ENCODE results near the gene PSD2.
"Not testable (repeated sequence)": the region's sequence is repeated elsewhere in the genome, so short reads cannot be mapped to it uniquely, and the experiment has no call there.

Gene PSD2

DNA sequence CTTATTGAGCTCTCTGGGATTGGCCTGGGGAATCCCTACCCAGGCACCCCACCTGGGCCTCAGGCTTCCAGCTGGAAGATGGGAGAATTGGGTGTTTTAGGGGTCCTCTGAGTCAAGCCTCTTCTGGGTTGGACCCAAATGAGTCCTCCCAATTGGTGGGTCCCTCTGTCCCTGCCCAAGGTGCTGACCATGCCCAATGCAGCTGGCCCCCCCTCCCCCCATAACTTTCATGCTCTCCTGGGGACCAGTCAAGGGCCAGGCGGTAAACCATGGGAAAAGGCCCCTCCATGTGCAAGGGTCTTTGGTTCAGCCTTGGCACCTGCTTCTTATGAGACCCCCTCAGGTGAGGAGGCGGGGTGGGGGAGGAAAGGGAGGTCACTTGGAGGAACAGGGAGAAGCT lies 3.4 kb upstream of the PSD2 start:
- no peak for DNase-seq

DNA sequence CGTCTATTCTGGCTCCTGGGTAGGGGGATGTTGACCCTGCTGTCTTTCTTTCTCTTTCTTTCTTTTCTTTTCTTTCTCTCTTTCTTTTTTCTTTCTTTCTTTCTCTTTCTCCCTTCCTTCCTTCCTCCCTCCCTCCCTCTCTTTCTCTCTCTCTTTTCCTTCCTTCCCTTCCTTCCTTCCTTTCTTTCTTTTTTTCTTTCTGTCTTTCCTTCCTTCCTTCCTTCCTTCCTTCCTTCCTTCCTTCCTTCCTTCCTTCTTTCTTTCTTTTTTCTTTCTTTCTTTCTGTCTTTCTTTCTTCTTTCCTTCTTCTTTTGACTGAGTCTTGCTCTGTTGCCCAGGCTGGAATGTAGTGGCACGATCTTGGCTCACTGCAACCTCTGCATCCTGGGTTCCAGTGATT lies 3.0 kb upstream of the PSD2 start:
- not testable (repeated sequence) for DNase-seq

DNA sequence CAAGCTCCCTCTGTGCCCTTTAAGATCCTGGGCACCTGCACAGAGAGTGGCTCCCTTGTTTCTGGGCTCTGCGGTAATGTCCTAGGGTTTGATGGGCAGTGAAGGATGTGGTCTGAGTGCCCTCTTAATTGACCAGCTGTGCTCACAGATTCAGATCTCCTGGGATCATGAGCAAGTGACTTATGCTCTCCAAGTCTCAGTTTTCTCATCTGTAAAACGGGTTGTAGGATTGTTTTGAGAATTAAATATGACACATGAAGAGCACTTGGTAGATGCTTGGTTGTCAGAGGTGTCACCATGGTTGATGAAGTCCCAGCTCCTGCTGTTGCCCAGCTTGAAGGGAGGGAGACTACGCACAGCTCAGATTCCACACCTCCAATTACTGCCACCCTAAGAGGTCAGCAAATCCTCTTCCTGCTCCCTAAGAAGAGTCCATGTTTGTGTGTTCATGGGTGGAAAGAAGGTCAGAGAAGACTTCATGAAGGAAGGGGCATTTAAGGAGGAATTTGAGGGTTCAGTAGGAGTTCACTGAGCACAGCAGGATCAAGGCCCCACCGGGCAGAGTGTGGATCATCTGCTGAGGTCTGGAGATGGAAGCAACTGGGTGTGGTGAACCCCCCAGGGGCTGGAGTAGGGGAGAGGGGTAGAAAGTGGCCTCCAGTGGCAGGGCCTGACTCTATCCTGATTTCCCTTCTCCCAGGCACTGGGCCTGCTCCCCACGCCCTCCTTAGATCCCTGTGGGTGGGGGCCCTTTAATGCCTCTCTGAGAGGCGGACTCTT lies 1.4 kb upstream of the PSD2 start:
- DNase-seq, result no peak

DNA sequence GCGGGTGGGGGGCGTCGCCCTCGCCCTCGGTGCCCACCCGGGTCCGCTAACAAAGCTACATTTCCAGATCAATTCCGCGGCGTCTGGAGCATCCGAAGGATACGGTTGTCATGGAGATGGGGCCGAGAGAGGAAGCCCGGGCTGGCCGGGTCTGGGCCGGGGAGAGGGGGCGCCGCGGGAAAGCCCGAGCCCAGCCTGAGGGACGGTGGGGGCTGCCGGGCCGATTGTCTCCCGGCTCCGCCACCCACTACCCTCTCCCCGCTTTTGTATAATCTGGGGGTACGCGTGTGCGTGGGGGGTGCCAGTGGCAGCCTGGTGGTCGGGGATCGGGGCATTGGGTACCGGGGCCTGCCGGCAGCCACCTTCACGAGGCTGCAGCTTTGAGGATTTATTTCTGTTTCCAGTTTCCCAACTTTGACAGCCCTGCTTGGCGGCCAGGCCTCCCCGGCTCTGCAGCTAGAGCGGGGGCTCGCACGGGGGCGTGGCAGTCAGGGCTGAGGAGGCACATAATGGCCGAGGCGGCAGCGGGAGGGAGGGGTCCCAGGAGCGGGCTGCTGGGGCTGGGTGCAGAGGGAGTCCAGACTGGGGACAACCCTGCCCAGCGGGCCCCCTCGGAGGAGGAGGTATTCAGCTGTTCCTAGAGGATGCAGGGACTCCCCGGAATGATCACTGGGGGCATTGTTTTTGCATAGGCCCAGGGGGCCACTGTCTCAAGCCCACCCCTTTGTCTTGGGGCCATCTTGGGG lies 626 bp downstream of the PSD2 start:
- no peak for DNase-seq

DNA sequence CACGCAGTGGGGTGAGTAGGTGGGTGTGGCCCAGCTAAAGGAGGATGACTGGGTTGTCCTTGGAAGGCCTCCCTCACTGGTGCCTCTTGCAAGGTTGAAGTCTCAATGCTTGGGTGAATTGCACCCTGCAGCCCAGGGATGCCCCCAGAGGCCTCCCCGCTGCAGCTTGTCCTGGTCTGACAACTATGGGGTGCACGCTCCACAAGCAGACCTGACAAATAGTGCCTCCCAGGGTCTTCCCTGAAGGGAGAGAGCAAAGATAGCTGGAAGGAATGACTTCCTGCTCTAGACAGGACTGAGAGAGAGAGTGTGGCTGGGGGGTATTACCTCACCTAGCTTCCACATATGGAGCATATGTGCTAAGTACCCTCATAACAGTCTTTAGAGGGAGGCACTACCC lies 1.7 kb downstream of the PSD2 start:
- DNase-seq, result no peak

DNA sequence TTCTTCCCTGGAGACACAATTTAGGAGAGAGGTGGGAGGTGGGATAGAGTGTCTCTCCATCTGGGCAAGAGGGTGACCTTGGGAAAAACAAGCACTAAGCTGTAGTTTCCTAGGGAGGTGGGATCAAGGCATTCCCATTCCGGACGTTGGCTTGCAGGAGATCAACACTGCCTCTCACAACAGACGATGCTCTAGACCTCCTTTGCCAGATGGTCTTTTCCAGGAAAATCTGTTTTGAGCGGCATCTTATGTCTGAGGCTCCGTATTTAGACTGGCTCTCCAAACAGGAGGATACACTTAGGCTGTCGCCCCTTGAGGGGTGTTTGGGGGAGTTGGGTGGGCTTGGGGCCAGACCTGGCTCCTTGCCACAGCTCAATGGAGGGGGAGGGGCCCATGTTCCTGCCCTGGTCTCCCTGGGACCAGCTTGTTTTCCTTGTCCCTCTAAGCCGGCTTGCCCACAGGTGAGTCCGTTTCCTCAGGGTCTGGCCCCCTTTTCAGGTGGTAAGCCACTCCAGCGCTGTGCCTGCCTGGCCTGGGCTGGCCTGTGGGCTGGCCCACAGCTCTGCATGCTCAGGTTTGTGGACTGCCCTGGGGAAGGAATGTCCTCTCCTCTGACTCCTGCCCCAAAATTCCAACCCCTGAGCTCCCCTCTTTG lies 2.4 kb downstream of the PSD2 start:
- DNase-seq, result no peak

DNA sequence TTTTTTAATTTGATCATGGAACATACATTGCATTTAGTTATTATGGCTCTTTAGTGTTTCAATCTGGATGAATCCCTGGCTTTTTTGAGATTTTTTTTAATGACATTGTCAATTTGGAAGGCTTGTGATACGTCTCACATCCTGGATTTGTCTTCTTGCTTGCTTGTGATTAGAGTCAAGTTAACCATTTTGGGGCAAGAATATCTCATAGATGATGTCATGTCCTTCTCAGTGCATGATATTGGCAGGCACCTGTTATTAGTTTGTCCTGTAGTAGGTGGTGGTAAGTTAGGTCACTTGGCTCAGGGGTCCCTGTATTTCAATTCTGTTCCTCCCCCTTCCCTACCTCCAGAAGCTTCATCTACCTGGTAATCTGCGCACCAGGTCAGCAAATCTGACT lies 3.3 kb downstream of the PSD2 start:
- no peak for DNase-seq

DNA sequence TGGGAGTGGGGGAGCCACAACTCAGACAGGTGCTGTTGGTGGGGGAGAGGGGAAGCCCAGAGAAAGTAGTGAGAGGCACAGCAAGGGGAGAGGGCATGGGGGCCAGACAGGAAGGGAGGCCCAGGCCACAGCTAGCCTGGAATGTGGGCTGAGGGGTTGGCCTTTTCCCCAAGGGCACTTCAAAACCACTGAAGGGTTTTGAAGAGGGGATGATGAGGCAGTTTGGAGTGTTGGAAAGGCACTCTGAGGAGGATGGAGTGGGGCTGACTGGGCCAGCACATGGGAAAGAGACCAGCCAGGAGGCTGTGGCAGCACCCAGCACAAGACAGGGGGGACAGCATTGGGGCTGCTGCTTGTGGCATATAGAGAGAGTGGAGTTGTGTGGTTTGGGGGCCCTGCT lies 3.8 kb downstream of the PSD2 start:
- DNase-seq, result no peak

DNA sequence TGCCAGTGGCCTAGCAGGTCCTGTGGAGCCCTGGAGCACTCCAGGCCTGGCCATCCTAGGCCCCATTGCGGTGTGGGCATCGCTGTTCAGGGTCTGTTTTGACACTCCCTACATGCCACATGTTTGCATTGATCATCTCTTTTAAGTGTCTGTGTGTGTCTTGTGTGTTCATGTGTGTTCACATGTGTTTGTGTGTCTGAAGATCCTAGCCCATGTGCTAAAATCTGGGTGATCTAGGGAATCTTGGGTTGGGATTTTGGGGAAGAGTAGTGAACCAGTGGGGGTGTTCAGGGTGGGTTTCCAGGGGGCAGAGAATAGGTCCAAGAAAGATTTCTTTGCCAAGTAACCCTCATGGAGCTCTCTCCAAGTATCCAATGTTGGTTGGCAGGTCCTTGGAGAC lies 8.4 kb downstream of the PSD2 start:
- no peak for DNase-seq

DNA sequence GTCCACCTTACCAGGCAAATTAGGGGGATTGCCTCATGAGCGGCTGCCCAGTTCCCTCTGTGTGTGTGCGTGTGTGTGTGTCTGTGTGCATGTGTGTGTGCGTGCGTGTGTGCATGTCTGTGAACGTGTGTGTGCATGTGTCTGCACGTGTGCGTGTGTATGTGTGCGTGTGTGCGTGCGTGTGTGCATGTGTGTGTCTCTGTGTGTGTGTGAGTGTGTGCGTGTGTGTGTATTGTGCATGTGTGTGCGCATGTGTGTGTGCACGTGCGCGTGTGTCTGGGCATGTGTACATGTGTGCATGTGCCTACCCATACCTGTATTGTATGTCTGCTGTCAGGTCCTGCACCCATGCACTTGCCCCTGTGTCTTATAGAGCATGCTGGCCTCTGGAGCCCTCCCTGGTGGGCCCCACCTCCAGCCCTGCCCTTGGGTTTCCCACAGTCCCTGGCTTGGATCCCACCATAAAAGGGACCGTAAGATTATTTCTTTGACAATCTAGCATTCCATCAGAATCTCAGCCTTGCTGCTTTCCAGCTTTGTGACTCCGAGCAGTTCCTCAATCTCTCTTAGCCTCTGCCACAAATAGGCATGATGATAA lies 9.3 kb downstream of the PSD2 start:
- no peak for DNase-seq

DNA sequence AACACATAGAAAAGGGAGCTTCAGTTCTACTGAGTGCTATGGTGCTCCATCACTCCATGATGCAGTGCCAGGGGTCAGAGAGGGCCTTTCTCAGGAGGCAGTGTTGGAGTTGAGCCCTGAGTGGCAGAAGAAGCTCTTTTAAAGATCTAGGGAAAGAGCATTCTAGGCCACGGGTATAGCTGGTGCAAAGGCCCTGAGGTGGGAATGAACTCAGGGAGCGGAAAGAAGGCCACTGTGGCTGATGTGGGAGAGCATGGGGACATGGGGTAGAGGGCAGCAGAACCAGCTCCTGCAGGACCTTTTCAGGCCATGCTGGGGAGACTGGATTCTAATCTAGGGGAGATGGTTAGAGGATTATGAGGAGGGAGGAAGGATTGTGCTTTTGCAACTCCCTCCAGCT lies 9.9 kb downstream of the PSD2 start:
- DNase-seq, result no peak

DNA sequence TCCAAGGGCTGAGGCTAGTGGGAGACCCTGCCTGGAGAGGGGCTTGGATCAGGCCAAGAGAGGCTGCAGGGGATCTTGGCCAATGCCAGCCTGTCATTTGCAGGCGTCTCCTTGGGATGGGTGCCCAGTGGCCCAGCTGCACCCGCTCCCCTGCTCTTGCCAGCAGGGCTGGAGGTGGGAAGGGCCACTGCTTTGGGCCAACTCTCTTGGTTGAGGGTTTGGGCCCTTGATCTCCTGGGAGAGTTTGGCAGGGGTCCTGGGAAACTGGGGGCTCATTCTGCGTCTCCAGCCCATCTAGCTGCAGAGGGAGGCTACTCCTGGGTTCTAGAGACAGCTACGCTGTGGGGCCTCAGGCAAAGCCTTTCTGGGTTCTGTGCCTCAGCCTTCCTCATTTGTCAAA lies 10.5 kb downstream of the PSD2 start:
- no peak for DNase-seq

DNA sequence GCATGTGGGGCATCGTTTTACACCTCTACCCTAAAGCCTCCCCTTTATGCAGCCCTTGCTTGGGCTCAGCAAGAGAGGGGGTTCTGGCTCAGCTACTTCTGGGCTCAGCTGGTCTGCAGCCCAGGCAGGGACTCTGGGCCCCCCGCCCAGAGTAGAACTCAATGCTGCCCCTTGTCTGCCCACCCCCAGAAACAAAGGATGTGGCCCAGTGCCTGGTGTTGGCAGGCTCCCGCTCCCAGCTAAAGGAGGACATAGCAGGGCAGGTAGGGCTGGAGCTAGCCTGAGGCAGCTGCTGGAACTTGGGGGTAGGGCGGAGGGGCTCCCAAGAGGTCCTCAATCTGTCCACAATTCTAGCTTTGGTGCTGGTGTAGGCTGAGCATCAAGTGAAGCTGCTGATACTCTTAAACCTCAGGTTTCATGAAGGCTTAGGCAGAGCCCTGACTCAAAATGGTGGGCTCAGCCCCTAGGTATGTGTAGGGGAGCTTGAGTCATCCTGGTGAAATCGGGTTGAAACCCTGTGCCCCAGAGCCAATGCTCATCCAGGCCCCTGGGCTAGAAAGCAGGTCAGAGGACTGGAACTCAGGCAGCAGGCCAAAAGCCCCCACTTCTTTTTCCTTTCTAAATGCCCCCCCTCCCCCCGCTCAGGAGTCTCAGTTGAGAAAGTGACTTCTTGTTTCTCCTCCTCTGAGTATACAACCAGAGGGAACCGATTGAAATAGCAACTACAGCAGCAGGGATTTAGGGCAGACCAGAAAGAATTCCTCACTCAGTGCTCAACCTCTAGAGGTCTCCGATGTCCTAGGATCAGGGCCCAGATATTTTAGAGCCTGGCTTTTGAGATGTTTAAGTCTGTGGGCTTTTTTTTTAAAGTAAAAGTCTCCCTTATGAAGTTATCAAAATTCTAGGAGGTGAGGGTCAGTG lies 11.4 kb downstream of the PSD2 start:
- DNase-seq, result no peak

DNA sequence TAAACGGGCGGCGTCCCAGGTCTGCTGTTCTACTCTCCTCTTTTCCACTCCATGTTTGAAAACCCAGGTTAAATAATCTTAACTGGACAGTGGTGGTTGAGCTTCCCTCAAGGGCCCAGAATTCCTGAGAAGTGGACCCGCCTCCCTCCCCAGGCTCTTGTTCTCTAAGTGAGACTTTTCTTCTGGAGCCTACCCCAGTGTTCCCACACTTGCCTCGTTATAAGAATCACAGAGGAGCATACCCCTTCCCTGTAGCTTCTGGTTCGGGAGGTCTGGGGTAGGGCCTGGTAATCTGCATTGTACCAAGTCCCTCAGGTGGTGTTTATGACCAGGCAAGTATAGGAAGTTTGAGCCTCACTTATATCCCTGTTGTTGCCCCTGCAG lies 12.0 kb downstream of the PSD2 start:
- no peak for DNase-seq

DNA sequence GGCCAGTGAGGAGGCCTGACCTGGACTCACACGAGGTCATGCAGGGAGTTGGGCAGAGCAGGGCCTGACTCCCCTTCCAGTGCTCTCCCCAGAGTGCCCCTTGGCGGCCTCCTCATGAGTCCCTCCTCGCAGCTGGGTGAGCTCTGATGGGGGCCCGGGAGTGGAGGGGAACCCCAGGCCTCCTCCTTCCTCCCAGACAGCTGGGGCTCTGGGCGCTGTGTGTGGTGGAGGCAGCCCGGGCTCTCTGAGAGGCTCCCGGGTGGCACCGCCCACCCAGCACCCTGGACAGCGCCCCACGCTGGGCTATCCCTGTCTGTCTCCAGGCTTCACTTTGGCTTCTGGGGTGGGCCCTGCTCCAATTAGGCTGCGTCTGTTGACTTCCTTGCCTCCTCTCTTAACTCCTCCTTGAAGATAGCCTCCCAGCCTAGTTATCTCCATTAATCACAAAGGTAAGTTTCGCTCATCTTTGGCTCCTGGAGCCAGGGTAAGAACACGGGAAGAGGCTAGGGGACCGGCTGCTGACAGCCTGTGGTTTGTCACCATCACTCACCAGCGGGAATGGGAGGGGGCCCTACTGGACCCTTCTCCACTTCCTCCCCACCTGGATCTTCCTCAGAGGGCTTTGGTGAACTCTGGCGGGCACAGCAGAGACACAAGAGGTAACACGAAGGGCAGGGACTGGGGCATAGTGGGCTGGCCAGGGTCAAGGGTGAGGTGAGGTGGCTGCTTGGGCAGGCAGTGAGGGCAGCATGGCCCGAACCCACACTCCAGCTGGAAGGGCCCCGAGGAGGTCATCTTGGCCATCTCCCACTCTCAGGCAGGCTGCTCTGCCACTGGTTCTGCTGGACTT lies 13.1 kb downstream of the PSD2 start:
- DNase-seq, result peak in 1 of 2 experiments; percentile 14

DNA sequence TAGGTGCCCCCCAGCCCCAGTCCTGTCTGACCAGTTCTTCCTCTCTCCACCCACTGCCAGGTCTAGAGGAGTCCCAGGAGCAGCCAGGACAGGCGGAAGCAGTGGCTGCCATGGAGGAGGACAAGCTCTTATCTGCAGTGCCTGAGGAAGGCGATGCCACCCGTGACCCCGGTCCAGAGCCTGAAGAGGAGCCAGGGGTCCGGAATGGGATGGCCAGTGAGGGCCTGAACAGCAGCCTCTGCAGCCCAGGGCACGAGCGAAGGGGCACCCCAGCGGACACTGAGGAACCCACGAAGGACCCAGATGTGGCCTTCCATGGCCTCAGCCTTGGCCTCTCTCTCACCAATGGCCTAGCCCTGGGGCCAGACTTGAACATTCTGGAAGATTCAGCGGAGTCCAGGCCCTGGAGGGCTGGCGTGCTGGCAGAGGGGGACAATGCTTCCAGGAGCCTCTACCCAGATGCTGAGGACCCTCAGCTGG lies 13.8 kb downstream of the PSD2 start:
- no peak for DNase-seq

DNA sequence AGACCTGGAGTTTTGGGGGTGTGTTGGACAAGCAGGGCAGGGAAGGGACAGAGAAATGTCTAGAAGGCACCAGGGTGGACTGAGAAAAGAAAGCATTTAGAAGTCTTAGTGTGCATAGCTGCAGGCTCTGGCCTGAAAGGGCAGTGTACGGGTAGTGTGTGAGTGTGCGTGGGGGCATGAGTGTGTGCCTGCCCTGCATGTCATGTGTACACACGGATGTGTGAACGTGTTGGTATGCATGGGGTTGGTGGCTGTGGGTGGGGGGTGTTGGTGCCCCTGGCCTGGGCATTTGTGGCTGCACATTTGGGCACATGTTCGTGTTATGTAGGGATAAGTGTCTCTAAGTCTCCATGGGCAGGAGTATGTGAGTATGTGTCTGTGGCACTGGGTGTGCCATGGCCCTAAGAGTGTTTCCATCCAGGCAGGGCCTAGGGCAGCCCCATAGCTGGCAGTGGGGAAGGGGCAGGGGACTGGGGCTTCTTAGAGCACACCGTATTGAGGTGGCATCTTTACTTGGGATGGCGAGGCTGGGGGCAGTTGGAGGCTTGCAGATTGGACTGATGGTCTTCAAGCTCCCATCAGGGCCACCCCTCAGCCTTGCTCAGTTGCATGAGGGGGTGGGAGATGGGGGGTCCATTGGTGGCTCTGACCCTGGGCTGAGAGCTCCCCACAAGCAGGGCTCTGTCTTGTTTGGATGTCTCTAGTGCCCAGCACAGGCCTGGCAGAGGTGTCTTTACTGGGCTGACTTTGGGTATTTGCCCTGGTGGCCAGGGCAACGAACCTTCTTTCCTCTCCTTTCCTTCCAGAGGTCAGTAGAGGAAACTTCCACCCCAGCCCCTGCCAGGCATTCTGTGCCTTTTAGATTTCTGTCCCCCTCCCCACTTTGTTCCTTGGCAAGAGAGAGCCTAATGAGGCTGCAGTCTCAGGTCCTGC lies 15.0 kb downstream of the PSD2 start:
- DNase-seq, result no peak

DNA sequence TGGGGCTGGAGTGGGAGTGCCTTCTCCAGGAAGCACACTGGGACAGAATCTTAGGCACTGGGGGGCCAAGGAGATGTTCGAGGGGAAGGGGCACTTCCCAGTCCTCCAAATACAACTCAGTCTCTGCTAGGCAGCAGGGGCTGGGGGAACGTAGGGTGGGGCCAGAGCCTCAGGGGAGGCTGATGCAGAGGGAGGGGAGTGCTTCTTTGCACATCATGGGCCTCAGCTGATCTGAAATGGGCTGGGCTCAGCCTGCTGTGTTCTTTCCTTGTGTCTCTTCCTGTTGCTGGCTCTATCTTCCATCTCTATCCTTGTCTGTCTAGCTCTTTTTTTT lies 15.6 kb downstream of the PSD2 start:
- no peak for DNase-seq

DNA sequence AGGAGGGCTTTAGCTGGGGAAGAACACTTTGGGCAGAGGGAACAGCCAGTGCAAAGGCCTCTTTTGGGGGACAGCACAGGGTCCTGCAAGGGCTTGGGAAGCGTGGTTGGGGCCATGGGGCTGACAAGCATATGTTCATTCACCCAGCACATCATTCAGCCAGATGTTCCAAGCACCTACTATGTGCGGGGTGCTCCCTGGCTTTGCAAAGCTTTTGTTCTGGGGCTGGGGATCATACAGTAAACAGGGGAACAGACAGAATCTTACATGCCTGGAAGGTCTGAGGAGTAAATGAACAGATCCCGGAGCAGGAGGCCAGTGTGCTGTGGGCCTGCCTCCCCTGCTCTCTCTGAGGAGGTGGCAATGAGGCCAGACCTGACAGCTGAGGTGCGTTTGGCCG lies 16.7 kb downstream of the PSD2 start:
- DNase-seq, result no peak

Measured in AML-193 (cell line).